HG03039 (cell line): ENCODE data around the gene CCDC127.
A peak's percentile ranks its signal among the peaks of the same experiment; 100 is the strongest.
"Not testable (repeated sequence)": the region's sequence is repeated elsewhere in the genome, so short reads cannot be mapped to it uniquely, and the experiment has no call there.

Experiments used
- ATAC-seq: cut with Tn5 transposase; IDR thresholded peaks from one replicate; pipeline ENCODE4 v1.9.1; 2021; ENCODE audit warnings: mild to moderate bottlenecking, moderate library complexity; ENCODE audit not compliant: unreplicated experiment

CCDC127 gene

GRCh38 chr5:235527-235926 lies 17.6 kb upstream of the CCDC127 start:
- not testable (repeated sequence) for ATAC-seq

- ATAC-seq: no peak
These were observed 16.5 kb upstream of the CCDC127 start for GRCh38 chr5:234450-234849.

- ATAC-seq: not testable (repeated sequence)
These were observed 15.5 kb upstream of the CCDC127 start for GRCh38 chr5:233426-233825.

GRCh38 chr5:231661-232060 lies 13.7 kb upstream of the CCDC127 start:
- no peak for ATAC-seq

GRCh38 chr5:230711-231110 lies 12.8 kb upstream of the CCDC127 start:
- no peak for ATAC-seq

- no peak for ATAC-seq
These were observed 10.9 kb upstream of the CCDC127 start for GRCh38 chr5:228886-229285.

- ATAC-seq: not testable (repeated sequence)
These were observed 9.4 kb upstream of the CCDC127 start for GRCh38 chr5:227375-227774.

GRCh38 chr5:225334-225733 lies 7.4 kb upstream of the CCDC127 start:
- ATAC-seq: no peak

- ATAC-seq: no peak
These were observed 5.8 kb upstream of the CCDC127 start for GRCh38 chr5:223791-224190.

GRCh38 chr5:222951-223715 lies 5.2 kb upstream of the CCDC127 start:
- ATAC-seq: not testable (repeated sequence)

GRCh38 chr5:219991-220390 lies 2.0 kb upstream of the CCDC127 start:
- ATAC-seq: no peak

GRCh38 chr5:219460-219863 lies 1.5 kb upstream of the CCDC127 start:
- no peak for ATAC-seq

GRCh38 chr5:218457-219291 lies 721 bp upstream of the CCDC127 start:
- peak; percentile 17 for ATAC-seq

GRCh38 chr5:216076-216475 lies 1.9 kb downstream of the CCDC127 start:
- ATAC-seq: not testable (repeated sequence)

- ATAC-seq: not testable (repeated sequence)
These were observed 2.7 kb downstream of the CCDC127 start for GRCh38 chr5:215256-215655.

GRCh38 chr5:213803-214395 lies 4.1 kb downstream of the CCDC127 start:
- no peak for ATAC-seq

GRCh38 chr5:208449-209114 lies 9.4 kb downstream of the CCDC127 start:
- ATAC-seq: no peak

GRCh38 chr5:207599-207998 lies 10.4 kb downstream of the CCDC127 start:
- no peak for ATAC-seq

GRCh38 chr5:206927-207536 lies 10.9 kb downstream of the CCDC127 start:
- no peak for ATAC-seq

GRCh38 chr5:206406-206805 lies 11.5 kb downstream of the CCDC127 start:
- no peak for ATAC-seq
